Middle frontal gyrus (tissue), 1 donor: ENCODE results near the gene TMPRSS11E.
"Not testable (repeated sequence)": the region's sequence is repeated elsewhere in the genome, so short reads cannot be mapped to it uniquely, and the experiment has no call there.

Experiments used
- DNase-seq: peaks from one replicate; pipeline ENCODE4 v3.0.0-alpha.2; 2015; ENCODE audit warnings: low spot score; ENCODE audit errors: extremely low spot score

TMPRSS11E gene

GRCh38 chr4:68461790-68462189, 14.5 kb downstream of the TMPRSS11E start:
- no peak for DNase-seq

GRCh38 chr4:68462691-68463090, 15.4 kb downstream of the TMPRSS11E start:
- no peak for DNase-seq

- no peak for DNase-seq
These were observed 16.5 kb downstream of the TMPRSS11E start for GRCh38 chr4:68463796-68464195.

GRCh38 chr4:68465058-68465457, 17.8 kb downstream of the TMPRSS11E start:
- no peak for DNase-seq

- DNase-seq: no peak
These were observed 18.9 kb downstream of the TMPRSS11E start for GRCh38 chr4:68466185-68466584.

GRCh38 chr4:68466751-68467150, 19.5 kb downstream of the TMPRSS11E start:
- DNase-seq: no peak

- no peak for DNase-seq
These were observed 22.2 kb downstream of the TMPRSS11E start for GRCh38 chr4:68469482-68469881.

GRCh38 chr4:68476191-68476590, 28.9 kb downstream of the TMPRSS11E start:
- no peak for DNase-seq

- no peak for DNase-seq
These were observed 42.1 kb downstream of the TMPRSS11E start for GRCh38 chr4:68489338-68489737.

- DNase-seq: no peak
These were observed 43.7 kb downstream of the TMPRSS11E start for GRCh38 chr4:68490826-68491457.

GRCh38 chr4:68494688-68495087, 47.4 kb downstream of the TMPRSS11E start:
- DNase-seq: no peak

GRCh38 chr4:68498413-68499007, 51.2 kb downstream of the TMPRSS11E start:
- DNase-seq: no peak

GRCh38 chr4:68499021-68499420, 51.8 kb downstream of the TMPRSS11E start:
- DNase-seq: no peak

- not testable (repeated sequence) for DNase-seq
These were observed 56.2 kb downstream of the TMPRSS11E start for GRCh38 chr4:68503462-68503861.

- not testable (repeated sequence) for DNase-seq
These were observed 57.6 kb downstream of the TMPRSS11E start for GRCh38 chr4:68504836-68505235.

GRCh38 chr4:68505452-68505851, 58.2 kb downstream of the TMPRSS11E start:
- DNase-seq: not testable (repeated sequence)

- DNase-seq: no peak
These were observed 71.6 kb downstream of the TMPRSS11E start for GRCh38 chr4:68518889-68519288.

GRCh38 chr4:68520985-68521384, 73.7 kb downstream of the TMPRSS11E start:
- no peak for DNase-seq

- not testable (repeated sequence) for DNase-seq
These were observed 75.0 kb downstream of the TMPRSS11E start for GRCh38 chr4:68522232-68522631.

- no peak for DNase-seq
These were observed 88.7 kb downstream of the TMPRSS11E start for GRCh38 chr4:68535974-68536373.

GRCh38 chr4:68536375-68536774, 89.1 kb downstream of the TMPRSS11E start:
- DNase-seq: no peak

- not testable (repeated sequence) for DNase-seq
These were observed 95.5 kb downstream of the TMPRSS11E start for GRCh38 chr4:68542742-68543141.
